Measurements from ENCODE around the gene DLGAP5.

Gene DLGAP5

DNA sequence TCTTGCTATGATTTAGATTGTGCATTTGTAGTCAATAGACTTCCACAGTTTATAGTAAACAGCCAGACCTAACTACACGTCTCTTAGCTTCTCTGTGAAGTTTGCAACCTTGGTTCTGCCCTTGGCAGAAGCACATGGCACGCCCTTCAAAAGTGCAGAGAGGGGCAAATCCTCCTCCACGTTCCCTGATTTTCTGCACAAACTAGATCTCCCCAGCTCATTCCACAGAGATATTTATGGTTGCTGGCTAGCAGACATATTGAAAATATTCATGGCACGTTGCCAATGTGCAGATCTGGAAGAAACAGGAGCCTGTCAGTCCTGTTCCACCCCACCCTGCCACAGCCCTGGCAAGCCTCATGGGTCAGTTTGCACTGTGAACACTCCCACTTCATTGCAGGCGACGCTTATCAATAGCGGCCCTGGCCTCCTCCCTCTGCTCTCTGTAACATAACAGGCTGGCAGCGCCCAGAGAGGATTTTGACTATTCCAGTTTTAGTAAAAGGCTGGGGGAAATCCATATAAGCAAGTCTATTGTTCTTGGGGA lies 68.9 kb downstream of the DLGAP5 start:
- no peak for DNase-seq (ENCODE audit: low read depth)
- H3K4me3 ChIP-seq (ENCODE audit: low read depth, low read length): no peak overlapping the region
- TF ChIP-seq, protein P1, sequence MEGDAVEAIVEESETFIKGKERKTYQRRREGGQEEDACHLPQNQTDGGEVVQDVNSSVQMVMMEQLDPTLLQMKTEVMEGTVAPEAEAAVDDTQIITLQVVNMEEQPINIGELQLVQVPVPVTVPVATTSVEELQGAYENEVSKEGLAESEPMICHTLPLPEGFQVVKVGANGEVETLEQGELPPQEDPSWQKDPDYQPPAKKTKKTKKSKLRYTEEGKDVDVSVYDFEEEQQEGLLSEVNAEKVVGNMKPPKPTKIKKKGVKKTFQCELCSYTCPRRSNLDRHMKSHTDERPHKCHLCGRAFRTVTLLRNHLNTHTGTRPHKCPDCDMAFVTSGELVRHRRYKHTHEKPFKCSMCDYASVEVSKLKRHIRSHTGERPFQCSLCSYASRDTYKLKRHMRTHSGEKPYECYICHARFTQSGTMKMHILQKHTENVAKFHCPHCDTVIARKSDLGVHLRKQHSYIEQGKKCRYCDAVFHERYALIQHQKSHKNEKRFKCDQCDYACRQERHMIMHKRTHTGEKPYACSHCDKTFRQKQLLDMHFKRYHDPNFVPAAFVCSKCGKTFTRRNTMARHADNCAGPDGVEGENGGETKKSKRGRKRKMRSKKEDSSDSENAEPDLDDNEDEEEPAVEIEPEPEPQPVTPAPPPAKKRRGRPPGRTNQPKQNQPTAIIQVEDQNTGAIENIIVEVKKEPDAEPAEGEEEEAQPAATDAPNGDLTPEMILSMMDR (IDR thresholded peaks at IDR 0.05; ENCODE audit: insufficient read depth, low read depth, low read length, missing control alignments): no peak

- DNase-seq (ENCODE audit: low read depth): no peak
- no peak overlapping the region for H3K4me3 ChIP-seq (ENCODE audit: low read depth, low read length)
- TF ChIP-seq, protein P1 (IDR thresholded peaks at IDR 0.05; ENCODE audit: insufficient read depth, low read depth, low read length, missing control alignments): no peak
These were observed 69.6 kb downstream of the DLGAP5 start for GRCh38 chr14:55121628-55122439.

- DNase-seq (ENCODE audit: low read depth): no peak
- TF ChIP-seq, protein P1 (IDR thresholded peaks at IDR 0.05; ENCODE audit: insufficient read depth, low read depth, low read length, missing control alignments): no peak
- no peak overlapping the region for H3K4me3 ChIP-seq (ENCODE audit: low read depth, low read length)
These were observed 70.6 kb downstream of the DLGAP5 start for GRCh38 chr14:55120571-55121495.

DNA sequence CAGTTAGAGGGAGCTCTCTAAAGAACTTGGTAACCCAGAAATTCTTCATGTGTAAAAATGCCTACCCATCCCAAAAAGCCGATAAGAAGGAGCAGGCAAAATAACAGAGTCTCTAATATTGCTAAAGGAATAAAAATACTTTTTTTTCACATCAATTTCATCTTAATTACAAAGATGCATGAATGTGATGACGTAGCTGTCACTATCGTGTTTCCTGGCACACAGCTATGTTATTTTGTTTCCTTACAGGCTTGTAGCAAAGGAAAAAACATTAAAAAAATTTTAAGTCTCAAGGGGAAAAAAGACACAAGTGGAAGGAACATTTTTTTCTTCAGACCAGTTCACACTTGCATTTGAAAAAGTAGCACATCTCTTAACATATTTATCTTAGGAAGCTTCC lies 72.6 kb downstream of the DLGAP5 start:
- TF ChIP-seq, protein P1 (IDR thresholded peaks at IDR 0.05; ENCODE audit: insufficient read depth, low read depth, low read length, missing control alignments): no peak
- H3K4me3 ChIP-seq (ENCODE audit: low read depth, low read length): no peak overlapping the region
- no peak for DNase-seq (ENCODE audit: low read depth)

- no peak for DNase-seq (ENCODE audit: low read depth)
- TF ChIP-seq, protein P1 (IDR thresholded peaks at IDR 0.05; ENCODE audit: insufficient read depth, low read depth, low read length, missing control alignments): no peak
- no peak overlapping the region for H3K4me3 ChIP-seq (ENCODE audit: low read depth, low read length)
These were observed 73.5 kb downstream of the DLGAP5 start for GRCh38 chr14:55117803-55118441.

DNA sequence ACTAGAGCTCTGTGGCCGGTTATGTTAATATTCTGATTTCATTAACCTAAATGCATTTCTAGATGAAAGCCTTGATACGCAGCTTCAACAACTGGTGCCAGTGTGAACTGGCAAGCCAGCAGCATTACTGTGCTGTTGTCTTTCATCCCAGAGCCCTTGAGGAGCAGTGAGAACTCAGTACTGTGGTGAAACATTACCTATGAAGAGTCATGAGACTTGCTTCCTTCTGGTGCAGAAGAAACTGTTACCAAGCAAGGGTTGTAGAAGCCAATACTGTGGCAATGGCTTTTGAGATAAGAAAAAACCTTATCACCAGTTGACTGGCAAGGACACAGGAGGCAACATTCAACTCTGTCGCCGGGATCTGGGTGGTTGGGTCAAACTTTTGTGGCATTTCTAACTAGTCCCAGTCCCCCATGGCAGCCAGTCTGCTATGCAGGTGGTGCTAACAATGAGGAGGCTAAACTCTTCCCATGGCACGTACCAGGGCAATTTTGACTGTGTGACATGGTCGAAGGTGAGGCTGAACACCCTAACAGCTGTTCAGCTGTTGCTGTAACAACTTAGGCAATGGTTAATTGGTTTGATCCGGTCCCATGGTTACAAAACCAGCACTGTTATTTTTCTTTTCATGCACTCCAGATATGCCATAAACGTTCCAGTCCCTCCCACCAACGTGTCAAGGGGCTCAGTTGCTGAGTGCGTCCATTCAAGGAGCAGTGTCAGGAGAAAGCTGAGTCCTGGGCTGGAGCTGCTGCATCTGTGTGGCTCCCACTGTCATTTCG lies 74.9 kb downstream of the DLGAP5 start:
- TF ChIP-seq, protein P1 (IDR thresholded peaks at IDR 0.05; ENCODE audit: insufficient read depth, low read depth, low read length, missing control alignments): no peak
- H3K4me3 ChIP-seq (ENCODE audit: low read depth, low read length): no peak overlapping the region
- no peak for DNase-seq (ENCODE audit: low read depth)
